ENCODE measurements around the gene LRRC47. TPM values are rescaled to one million over a fixed set of nuclear protein-coding genes. Genes with fewer than 3 reads are reported as not detected.
"Not testable (repeated sequence)": the region's sequence is repeated elsewhere in the genome, so short reads cannot be mapped to it uniquely, and the experiment has no call there.

LRRC47 gene
- total RNA-seq, 4 donors from 2014 or later, result 19.0 to 44.7 (median 37.4) TPM

GRCh38 chr1:3817138-3817740, 20.9 kb upstream of the LRRC47 start:
- no peaks in the 10 kb centered on the region for H3K4me1 ChIP-seq
- intact Hi-C loops (cut with DNase I; ENCODE audit: low total_unique reads), result no loop called here
- H3K27me3 ChIP-seq, result no peaks in the 10 kb centered on the region
- DNase-seq, result no peak
- TF ChIP-seq POLR2A (IDR thresholded peaks at IDR 0.05), result no peak
- TF ChIP-seq, protein P1, sequence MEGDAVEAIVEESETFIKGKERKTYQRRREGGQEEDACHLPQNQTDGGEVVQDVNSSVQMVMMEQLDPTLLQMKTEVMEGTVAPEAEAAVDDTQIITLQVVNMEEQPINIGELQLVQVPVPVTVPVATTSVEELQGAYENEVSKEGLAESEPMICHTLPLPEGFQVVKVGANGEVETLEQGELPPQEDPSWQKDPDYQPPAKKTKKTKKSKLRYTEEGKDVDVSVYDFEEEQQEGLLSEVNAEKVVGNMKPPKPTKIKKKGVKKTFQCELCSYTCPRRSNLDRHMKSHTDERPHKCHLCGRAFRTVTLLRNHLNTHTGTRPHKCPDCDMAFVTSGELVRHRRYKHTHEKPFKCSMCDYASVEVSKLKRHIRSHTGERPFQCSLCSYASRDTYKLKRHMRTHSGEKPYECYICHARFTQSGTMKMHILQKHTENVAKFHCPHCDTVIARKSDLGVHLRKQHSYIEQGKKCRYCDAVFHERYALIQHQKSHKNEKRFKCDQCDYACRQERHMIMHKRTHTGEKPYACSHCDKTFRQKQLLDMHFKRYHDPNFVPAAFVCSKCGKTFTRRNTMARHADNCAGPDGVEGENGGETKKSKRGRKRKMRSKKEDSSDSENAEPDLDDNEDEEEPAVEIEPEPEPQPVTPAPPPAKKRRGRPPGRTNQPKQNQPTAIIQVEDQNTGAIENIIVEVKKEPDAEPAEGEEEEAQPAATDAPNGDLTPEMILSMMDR (IDR thresholded peaks at IDR 0.05), result no peak
- H3K9me3 ChIP-seq, result no peaks in the 10 kb centered on the region
- H3K4me3 ChIP-seq, result no peak overlapping the region
- no peaks in the 10 kb centered on the region for H3K36me3 ChIP-seq
- H3K27ac ChIP-seq, result no peak overlapping the region

DNA sequence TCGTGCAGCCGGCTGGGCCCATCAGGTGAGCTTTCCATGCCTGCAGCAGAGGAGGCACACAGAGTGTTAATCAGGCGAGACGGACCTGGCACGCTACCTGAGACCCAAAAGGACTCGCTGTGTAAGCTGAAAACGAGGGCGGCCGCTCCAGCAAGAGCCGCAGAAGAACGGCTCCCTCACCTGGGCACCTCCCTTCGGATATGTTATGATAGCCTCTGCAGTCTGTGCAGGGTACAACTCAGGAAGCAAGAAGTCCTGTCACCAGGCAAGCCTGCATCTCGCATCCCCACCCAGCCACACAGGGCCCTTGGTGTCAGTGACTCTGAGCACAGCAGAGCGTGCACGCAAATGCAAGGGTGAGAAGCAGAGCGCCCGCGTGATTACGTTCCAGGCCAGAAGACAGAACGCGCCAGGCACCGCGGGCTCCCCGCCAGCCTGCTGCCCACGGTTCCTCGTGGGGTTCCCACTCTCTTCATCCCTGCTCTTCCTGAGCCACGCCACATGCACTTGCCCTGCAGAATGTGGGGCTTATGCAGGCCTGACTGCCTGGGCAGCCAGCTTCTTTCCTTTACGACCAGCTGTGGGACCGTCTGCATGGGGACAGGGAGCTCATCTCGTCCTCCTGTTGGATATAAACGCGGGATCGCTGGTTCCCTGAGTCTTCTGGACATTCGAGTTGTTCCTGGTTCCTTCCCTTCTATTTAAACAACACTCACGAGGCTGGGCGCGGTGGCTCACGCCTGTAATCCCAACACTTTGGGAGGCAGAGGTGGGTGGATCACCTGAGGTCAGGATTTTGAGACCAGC, 20.2 kb upstream of the LRRC47 start:
- no peak for DNase-seq
- TF ChIP-seq, protein P1 (IDR thresholded peaks at IDR 0.05), result no peak
- TF ChIP-seq POLR2A (IDR thresholded peaks at IDR 0.05), result no peak
- Histone ChIP-seq H3K4me1 (no peaks in the 10 kb centered on the region), H3K27me3 (no peaks in the 10 kb centered on the region), H3K36me3 (no peaks in the 10 kb centered on the region), H3K9me3 (no peaks in the 10 kb centered on the region), H3K27ac (no peak overlapping the region), H3K4me3 (no peak overlapping the region)
- intact Hi-C loops (cut with DNase I; ENCODE audit: low total_unique reads), result no loop called here

GRCh38 chr1:3814771-3815561, 18.7 kb upstream of the LRRC47 start:
- no peak overlapping the region for H3K27ac ChIP-seq
- H3K4me1 ChIP-seq, result no peaks in the 10 kb centered on the region
- intact Hi-C loops (cut with DNase I; ENCODE audit: low total_unique reads), result no loop called here
- no peaks in the 10 kb centered on the region for H3K36me3 ChIP-seq
- no peak overlapping the region for H3K4me3 ChIP-seq
- no peaks in the 10 kb centered on the region for H3K27me3 ChIP-seq
- DNase-seq, result no peak
- TF ChIP-seq, protein P1 (IDR thresholded peaks at IDR 0.05), result no peak
- TF ChIP-seq POLR2A (IDR thresholded peaks at IDR 0.05), result no peak
- no peaks in the 10 kb centered on the region for H3K9me3 ChIP-seq

GRCh38 chr1:3814065-3814464, 17.8 kb upstream of the LRRC47 start:
- Histone ChIP-seq H3K27ac (no peak overlapping the region), H3K4me3 (no peak overlapping the region), H3K27me3 (no peaks in the 10 kb centered on the region), H3K4me1 (no peaks in the 10 kb centered on the region), H3K9me3 (no peaks in the 10 kb centered on the region), H3K36me3 (no peaks in the 10 kb centered on the region)
- intact Hi-C loops (cut with DNase I; ENCODE audit: low total_unique reads), result no loop called here
- no peak for DNase-seq
- TF ChIP-seq POLR2A (IDR thresholded peaks at IDR 0.05), result no peak
- TF ChIP-seq, protein P1 (IDR thresholded peaks at IDR 0.05), result no peak

DNA sequence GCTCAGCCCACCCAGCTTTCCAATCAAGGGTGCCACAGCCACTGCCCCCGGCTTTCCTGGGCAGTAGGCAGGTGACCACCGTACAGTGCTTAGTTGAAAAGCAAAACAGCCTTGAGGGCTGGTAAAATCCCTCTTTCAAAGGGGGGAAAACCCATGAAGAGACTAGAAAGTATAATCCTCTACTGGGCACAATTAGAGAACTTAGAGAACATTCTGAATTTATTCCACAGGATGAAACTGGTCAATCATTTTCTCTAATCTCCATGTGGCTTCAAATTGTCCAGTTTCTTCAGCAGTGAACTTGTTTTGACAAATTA, 15.3 kb upstream of the LRRC47 start:
- Histone ChIP-seq H3K9me3 (no peaks in the 10 kb centered on the region), H3K4me3 (no peak overlapping the region), H3K4me1 (no peaks in the 10 kb centered on the region), H3K27me3 (no peaks in the 10 kb centered on the region), H3K27ac (no peak overlapping the region), H3K36me3 (no peaks in the 10 kb centered on the region)
- intact Hi-C loops (cut with DNase I; ENCODE audit: low total_unique reads), result no loop called here
- TF ChIP-seq, protein P1 (IDR thresholded peaks at IDR 0.05), result no peak
- TF ChIP-seq POLR2A (IDR thresholded peaks at IDR 0.05), result no peak
- no peak for DNase-seq

DNA sequence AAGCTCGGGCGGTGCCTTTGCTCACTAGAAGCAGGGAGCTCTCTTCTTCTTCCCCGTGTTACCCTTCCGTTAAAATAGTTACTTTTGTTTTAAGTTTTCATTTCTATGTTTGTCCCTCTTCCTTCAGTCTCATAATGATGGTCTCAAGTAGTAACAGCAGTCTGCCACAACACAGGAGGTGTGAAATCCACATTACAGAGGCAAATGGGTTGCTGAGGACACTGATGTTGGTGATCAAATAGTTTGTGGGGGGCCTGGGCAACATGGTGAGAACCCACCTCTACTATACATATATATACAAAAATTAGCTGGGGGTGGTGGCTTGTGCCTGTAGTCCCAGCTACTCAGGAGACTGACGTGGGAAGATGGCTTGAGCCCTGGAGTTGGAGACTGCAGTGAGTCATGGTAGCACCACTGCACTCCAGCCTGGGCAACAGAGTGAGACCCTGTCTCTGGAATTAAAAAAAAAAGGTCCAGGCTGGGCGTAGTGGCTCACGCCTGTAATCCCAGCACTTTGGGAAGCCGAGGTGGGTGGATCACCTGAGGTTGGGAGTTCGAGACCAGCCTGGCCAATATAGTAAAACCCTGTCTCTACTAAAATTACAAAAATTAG, 14.0 kb upstream of the LRRC47 start:
- H3K4me3 ChIP-seq; DNase-seq; H3K9me3 ChIP-seq; intact Hi-C loops (cut with DNase I; ENCODE audit: low total_unique reads); H3K27me3 ChIP-seq; H3K4me1 ChIP-seq; H3K27ac ChIP-seq; H3K36me3 ChIP-seq: not testable (repeated sequence)

All from uterus (tissue), 4 donors.